ENCODE data around the gene GALNT11. TPM values are rescaled to one million over a fixed set of nuclear protein-coding genes. Genes with fewer than 3 reads are reported as not detected.

GALNT11 gene
- total RNA-seq = 10 to 100 TPM; 36.5 to 42.2 TPM
- polyA plus RNA-seq (ENCODE audit: insufficient read length in 6 of 6) = 10 to 100 TPM; 56.5 to 69.0 (median 64.5) TPM
- long read RNA-seq, donor 1, transcript GALNT11-205 (12 exons, 2,727 nt) = major isoform, 28 of 30 reads
- long read RNA-seq, donor 1, partial matches to known transcripts = 0 of 30 reads
- long read RNA-seq, donor 1, other reads (novel, unspliced or antisense) = 0 of 30 reads
- long read RNA-seq, donor 2, transcript GALNT11-205 (12 exons, 2,727 nt) = major isoform, 14 of 79 reads
- long read RNA-seq, donor 2, partial matches to known transcripts = 65 of 79 reads
- long read RNA-seq, donor 2, other reads (novel, unspliced or antisense) = 0 of 79 reads
- long read RNA-seq, donor 3, transcript GALNT11-205 (12 exons, 2,727 nt) = major isoform, 14 of 14 reads
- long read RNA-seq, donor 3, partial matches to known transcripts = 0 of 14 reads
- long read RNA-seq, donor 3, other reads (novel, unspliced or antisense) = 0 of 14 reads
- long read RNA-seq, donor 4, transcript GALNT11-205 (12 exons, 2,727 nt) = major isoform, 9 of 15 reads
- long read RNA-seq, donor 4, partial matches to known transcripts = 2 of 15 reads
- long read RNA-seq, donor 4, other reads (novel, unspliced or antisense) = 4 of 15 reads
- long read RNA-seq, donor 5, transcript GALNT11-205 (12 exons, 2,727 nt) = major isoform, 15 of 20 reads
- long read RNA-seq, donor 5, partial matches to known transcripts = 5 of 20 reads
- long read RNA-seq, donor 5, other reads (novel, unspliced or antisense) = 0 of 20 reads
- long read RNA-seq, donor 6, transcript GALNT11-205 (12 exons, 2,727 nt) = major isoform, 13 of 15 reads
- long read RNA-seq, donor 6, partial matches to known transcripts = 0 of 15 reads
- long read RNA-seq, donor 6, other reads (novel, unspliced or antisense) = 0 of 15 reads
- long read RNA-seq, donor 7, transcript GALNT11-205 (12 exons, 2,727 nt) = major isoform, 16 of 16 reads
- long read RNA-seq, donor 7, partial matches to known transcripts = 0 of 16 reads
- long read RNA-seq, donor 7, other reads (novel, unspliced or antisense) = 0 of 16 reads
- long read RNA-seq, donor 8, transcript GALNT11-205 (12 exons, 2,727 nt) = major isoform, 14 of 14 reads
- long read RNA-seq, donor 8, partial matches to known transcripts = 0 of 14 reads
- long read RNA-seq, donor 8, other reads (novel, unspliced or antisense) = 0 of 14 reads
- long read RNA-seq, donor 9 = 0 reads
- long read RNA-seq, donor 10, partial matches to known transcripts = 0 of 6 reads
- long read RNA-seq, donor 10, other reads (novel, unspliced or antisense) = 2 of 6 reads
- long read RNA-seq, donor 11, transcript GALNT11-205 (12 exons, 2,727 nt) = major isoform, 10 of 11 reads
- long read RNA-seq, donor 11, partial matches to known transcripts = 0 of 11 reads
- long read RNA-seq, donor 11, other reads (novel, unspliced or antisense) = 0 of 11 reads
- long read RNA-seq, donor 12, transcript GALNT11-205 (12 exons, 2,727 nt) = major isoform, 15 of 17 reads
- long read RNA-seq, donor 12, partial matches to known transcripts = 0 of 17 reads
- long read RNA-seq, donor 12, other reads (novel, unspliced or antisense) = 0 of 17 reads

- DNase-seq (peak; percentile 87 to 97 (median 90)), ATAC-seq (peak; percentile 99)
- H3K36me3 ChIP-seq = peaks cover 0 to 7% of the 10 kb centered on the region in 2 donors
- peaks cover 8 to 31% of the 10 kb centered on the region in 2 donors for H3K4me1 ChIP-seq
- no peaks in the 10 kb centered on the region for H3K27me3 ChIP-seq
- peak within 1 kb of the TSS; percentile 54 to 79 for H3K4me3 ChIP-seq
- peak within 1 kb of the TSS; percentile 79 to 90 for H3K27ac ChIP-seq
- TF ChIP-seq CTCF (IDR thresholded peaks at IDR 0.05) = peak in 1 of 2 donors; percentile 14
- H3K9me3 ChIP-seq = peaks cover 0 to 2% of the 10 kb centered on the region in 2 donors
- intact Hi-C loops (cut with DNase I) = no loop called here
These were observed at the start of gene GALNT11 for GRCh38 chr7:152025077-152025936. Gene GALNT11, plus strand, starts transcription at chr7:152025674. Its CDS starts 68,554 bp downstream, at chr7:152094228.

GRCh38 chr7:151978616-151979015, 46.9 kb upstream of the GALNT11 start:
- intact Hi-C loops (cut with DNase I) = no loop called here
- no peak for TF ChIP-seq CTCF (IDR thresholded peaks at IDR 0.05)
- no peaks in the 10 kb centered on the region for H3K9me3 ChIP-seq
- H3K27me3 ChIP-seq = no peaks in the 10 kb centered on the region
- no peaks in the 10 kb centered on the region for H3K36me3 ChIP-seq
- no peak for ATAC-seq
- no peak overlapping the region for H3K4me3 ChIP-seq
- H3K27ac ChIP-seq = no peak overlapping the region
- no peak for DNase-seq
- H3K4me1 ChIP-seq = no peaks in the 10 kb centered on the region

GRCh38 chr7:151981223-151981622, 44.3 kb upstream of the GALNT11 start:
- intact Hi-C loops (cut with DNase I) = no loop called here
- no peak for TF ChIP-seq CTCF (IDR thresholded peaks at IDR 0.05)
- no peak overlapping the region for H3K27ac ChIP-seq

GRCh38 chr7:151982806-151983205, 42.7 kb upstream of the GALNT11 start:
- DNase-seq (no peak), ATAC-seq (no peak)
- peaks cover 0 to 8% of the 10 kb centered on the region in 2 donors for H3K27me3 ChIP-seq
- H3K9me3 ChIP-seq = no peaks in the 10 kb centered on the region
- no peak for TF ChIP-seq CTCF (IDR thresholded peaks at IDR 0.05)
- H3K4me3 ChIP-seq = no peak overlapping the region
- no peak overlapping the region for H3K27ac ChIP-seq
- H3K36me3 ChIP-seq = no peaks in the 10 kb centered on the region
- H3K4me1 ChIP-seq = no peaks in the 10 kb centered on the region
- intact Hi-C loops (cut with DNase I) = no loop called here

More at GRCh38 chr7:151981223-151981622, 44.3 kb upstream of the GALNT11 start:
- no peaks in the 10 kb centered on the region for H3K9me3 ChIP-seq
- H3K4me1 ChIP-seq = no peaks in the 10 kb centered on the region
- no peaks in the 10 kb centered on the region for H3K27me3 ChIP-seq
- DNase-seq = no peak
- H3K36me3 ChIP-seq = no peaks in the 10 kb centered on the region
- no peak overlapping the region for H3K4me3 ChIP-seq
- no peak for ATAC-seq
